ENCODE measurements around the gene SF3B1.
"Not testable (repeated sequence)": the region's sequence is repeated elsewhere in the genome, so short reads cannot be mapped to it uniquely, and the experiment has no call there.

The SF3B1 gene

DNA sequence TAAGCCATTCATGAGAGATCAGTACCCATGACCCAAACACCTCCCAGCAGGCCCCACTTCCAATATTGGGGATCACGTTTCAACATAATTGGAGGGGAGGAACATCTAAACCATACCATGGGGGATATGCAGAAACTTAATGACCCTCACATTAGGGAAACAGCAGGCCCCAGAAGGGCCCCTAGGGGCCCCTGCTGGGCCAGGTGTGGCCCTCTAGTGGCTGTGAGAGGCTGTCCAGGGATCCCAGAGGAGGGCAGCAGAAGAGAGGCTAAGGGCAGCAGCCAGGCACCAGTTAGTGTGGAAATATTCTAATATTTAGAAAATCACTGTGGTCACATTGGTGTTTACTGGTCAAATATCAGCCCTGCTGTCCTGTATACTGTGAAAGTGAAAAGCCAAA, 75.0 kb downstream of the SF3B1 start:
- Mint-ChIP-seq H3K36me3 (no peaks in the 10 kb centered on the region), H3K27me3 (no peaks in the 10 kb centered on the region), H3K4me3 (no peak overlapping the region), H3K4me1 (peaks cover 5% of the 10 kb centered on the region), H3K27ac (no peak overlapping the region), H3K9me3 (no peaks in the 10 kb centered on the region)
- peak; percentile 35 for ATAC-seq (ENCODE audit: low read depth)
- DNase-seq (ENCODE audit: low spot score in 2 of 2): no peak

DNA sequence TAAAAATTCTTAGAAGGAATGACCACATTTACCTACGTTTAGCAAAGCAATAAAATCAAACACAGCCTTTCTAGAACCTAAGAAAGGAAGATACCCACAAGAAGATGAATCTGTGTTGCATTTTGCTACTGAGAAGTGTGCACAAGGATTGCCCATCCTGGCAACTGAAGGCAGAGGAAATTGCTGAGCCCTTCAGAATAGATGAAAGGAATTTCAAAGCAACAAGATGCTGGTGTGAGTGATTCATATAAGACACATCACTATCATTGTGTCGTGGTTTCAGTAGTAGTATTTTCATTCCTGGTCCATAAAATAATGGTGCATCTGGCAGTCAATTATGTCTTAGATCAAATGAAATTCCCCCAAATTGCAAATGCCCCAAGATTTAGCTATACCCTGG, 75.9 kb downstream of the SF3B1 start:
- H3K9me3 Mint-ChIP-seq: no peaks in the 10 kb centered on the region
- H3K36me3 Mint-ChIP-seq: no peaks in the 10 kb centered on the region
- H3K4me1 Mint-ChIP-seq: peaks cover 5% of the 10 kb centered on the region
- no peak overlapping the region for H3K4me3 Mint-ChIP-seq
- no peaks in the 10 kb centered on the region for H3K27me3 Mint-ChIP-seq
- H3K27ac Mint-ChIP-seq: no peak overlapping the region
- DNase-seq (ENCODE audit: low spot score in 2 of 2) (no peak), ATAC-seq (ENCODE audit: low read depth) (no peak)

DNA sequence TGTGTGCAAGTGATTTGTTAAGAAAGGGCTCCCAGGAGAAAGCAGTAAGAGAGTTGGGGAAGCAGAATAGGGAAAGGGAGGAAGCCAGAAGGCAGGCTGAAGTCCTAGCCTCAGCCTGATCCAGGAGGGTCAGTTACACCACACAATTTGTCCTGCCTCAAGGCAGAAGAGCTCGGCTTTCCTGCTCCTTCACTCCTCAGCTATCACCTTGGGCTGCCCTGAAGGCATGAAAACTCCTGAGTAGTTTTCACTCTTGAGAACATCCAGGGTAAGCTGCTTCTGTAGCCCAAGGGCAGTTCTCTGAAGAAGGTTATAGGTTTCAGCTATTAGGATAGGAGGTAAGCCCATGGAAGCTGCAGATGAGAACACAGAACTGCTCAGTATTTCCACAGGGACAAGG, 76.8 kb downstream of the SF3B1 start:
- Mint-ChIP-seq H3K9me3 (no peaks in the 10 kb centered on the region), H3K36me3 (no peaks in the 10 kb centered on the region), H3K4me3 (no peak overlapping the region), H3K27me3 (no peaks in the 10 kb centered on the region), H3K27ac (no peak overlapping the region), H3K4me1 (peaks cover 5% of the 10 kb centered on the region)
- ATAC-seq (ENCODE audit: low read depth): no peak
- DNase-seq (ENCODE audit: low spot score in 2 of 2): no peak

DNA sequence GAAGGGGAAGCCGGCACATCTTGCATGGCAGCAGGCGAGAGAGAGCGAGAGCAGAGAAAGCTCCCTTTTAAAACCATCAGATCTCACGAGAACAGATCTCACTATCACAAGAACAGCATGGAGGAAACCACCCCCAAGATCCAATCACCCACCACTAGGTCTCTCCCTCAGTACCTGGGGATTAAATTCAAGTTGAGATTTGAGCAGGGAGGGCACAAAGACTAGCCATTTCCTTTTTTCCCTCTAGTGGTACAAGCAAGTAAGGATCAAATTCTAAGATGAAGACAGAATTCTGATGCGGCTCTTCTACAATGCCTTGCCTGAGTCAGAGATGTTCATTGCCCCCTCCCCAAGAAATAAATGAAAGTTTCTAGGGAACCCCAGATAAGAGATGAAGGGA, 78.7 kb downstream of the SF3B1 start:
- DNase-seq (ENCODE audit: low spot score in 2 of 2): peak in 1 of 2 donors; percentile 4
- peak overlapping the region; percentile 46 for H3K4me3 Mint-ChIP-seq
- peak overlapping the region; percentile 80 for H3K27ac Mint-ChIP-seq
- peaks cover 5% of the 10 kb centered on the region for H3K4me1 Mint-ChIP-seq
- H3K27me3 Mint-ChIP-seq: no peaks in the 10 kb centered on the region
- ATAC-seq (ENCODE audit: low read depth): peak; percentile 79
- no peaks in the 10 kb centered on the region for H3K36me3 Mint-ChIP-seq
- no peaks in the 10 kb centered on the region for H3K9me3 Mint-ChIP-seq

- H3K9me3 Mint-ChIP-seq: no peaks in the 10 kb centered on the region
- H3K4me3 Mint-ChIP-seq: no peak overlapping the region
- H3K27me3 Mint-ChIP-seq: no peaks in the 10 kb centered on the region
- H3K36me3 Mint-ChIP-seq: peaks cover 2% of the 10 kb centered on the region
- ATAC-seq (ENCODE audit: low read depth) (no peak), DNase-seq (ENCODE audit: low spot score in 2 of 2) (no peak)
- peaks cover 5% of the 10 kb centered on the region for H3K4me1 Mint-ChIP-seq
- H3K27ac Mint-ChIP-seq: no peak overlapping the region
These were observed 80.7 kb downstream of the SF3B1 start for GRCh38 chr2:197354169-197354558.

DNA sequence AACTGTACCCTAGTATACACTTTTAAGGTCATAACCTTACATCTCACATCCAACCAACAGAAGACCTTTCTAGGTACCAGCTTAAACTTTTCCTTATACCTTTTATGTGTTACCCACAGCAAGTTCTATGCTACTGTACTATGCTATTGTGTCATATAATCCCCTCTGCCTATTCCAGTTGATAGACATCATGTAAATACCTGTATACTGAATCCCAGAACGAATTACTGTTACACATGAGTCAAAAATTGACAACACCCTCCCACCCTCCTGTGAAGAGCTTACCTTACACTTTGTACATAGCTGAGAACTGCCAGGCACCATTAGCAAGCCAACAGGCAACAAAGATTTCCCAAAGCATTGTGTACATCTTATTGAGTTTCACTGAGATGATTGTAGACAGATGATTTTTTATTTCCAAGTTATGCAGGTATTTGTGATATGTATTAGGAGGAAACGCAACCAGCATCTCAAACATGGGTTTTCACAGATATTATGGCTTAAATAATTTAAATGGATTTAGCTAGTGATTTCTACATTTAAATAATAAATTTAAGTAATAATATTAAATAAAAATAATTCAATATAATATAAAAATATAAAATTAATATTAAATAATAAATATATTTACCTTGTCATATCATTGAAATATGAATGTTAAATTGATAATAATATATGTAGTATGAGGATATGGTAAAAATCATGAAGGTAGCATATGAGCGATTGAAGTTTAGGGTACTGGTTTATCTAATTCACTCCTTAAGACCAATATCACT, 81.2 kb downstream of the SF3B1 start:
- no peak overlapping the region for H3K4me3 Mint-ChIP-seq
- ATAC-seq (ENCODE audit: low read depth): no peak

DNA sequence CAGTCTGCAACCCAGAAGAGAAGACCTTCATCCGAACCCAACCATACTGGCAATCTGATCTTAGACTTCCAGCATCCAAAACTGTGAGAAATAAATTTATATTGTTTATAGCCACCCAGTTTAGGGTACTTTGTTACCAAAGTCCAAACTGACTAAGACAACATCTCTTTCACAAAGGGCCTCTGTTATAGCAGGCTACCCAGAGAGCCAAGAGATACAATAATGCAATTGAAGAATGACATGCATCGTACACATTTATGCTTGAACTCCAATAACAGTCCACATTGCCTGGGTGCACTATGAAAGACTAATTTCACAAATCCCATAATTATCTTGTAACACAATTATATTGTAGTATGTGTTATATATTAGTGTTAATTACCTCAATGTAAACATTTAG, 85.1 kb downstream of the SF3B1 start:
- Mint-ChIP-seq H3K27me3 (no peaks in the 10 kb centered on the region), H3K9me3 (no peaks in the 10 kb centered on the region), H3K27ac (no peak overlapping the region), H3K36me3 (peaks cover 2% of the 10 kb centered on the region), H3K4me1 (peaks cover 5% of the 10 kb centered on the region), H3K4me3 (no peak overlapping the region)
- no peak for ATAC-seq (ENCODE audit: low read depth)
- no peak for DNase-seq (ENCODE audit: low spot score in 2 of 2)

More for the DNA sequence above, 81.2 kb downstream of the SF3B1 start:
- H3K27me3 Mint-ChIP-seq: no peaks in the 10 kb centered on the region
- H3K27ac Mint-ChIP-seq: no peak overlapping the region
- H3K4me1 Mint-ChIP-seq: peaks cover 10% of the 10 kb centered on the region
- peaks cover 2% of the 10 kb centered on the region for H3K36me3 Mint-ChIP-seq
- no peaks in the 10 kb centered on the region for H3K9me3 Mint-ChIP-seq
- no peak for DNase-seq (ENCODE audit: low spot score in 2 of 2)

- Mint-ChIP-seq H3K27me3 (no peaks in the 10 kb centered on the region), H3K27ac (no peak overlapping the region)
These were observed 86.0 kb downstream of the SF3B1 start for GRCh38 chr2:197348721-197349360.

DNA sequence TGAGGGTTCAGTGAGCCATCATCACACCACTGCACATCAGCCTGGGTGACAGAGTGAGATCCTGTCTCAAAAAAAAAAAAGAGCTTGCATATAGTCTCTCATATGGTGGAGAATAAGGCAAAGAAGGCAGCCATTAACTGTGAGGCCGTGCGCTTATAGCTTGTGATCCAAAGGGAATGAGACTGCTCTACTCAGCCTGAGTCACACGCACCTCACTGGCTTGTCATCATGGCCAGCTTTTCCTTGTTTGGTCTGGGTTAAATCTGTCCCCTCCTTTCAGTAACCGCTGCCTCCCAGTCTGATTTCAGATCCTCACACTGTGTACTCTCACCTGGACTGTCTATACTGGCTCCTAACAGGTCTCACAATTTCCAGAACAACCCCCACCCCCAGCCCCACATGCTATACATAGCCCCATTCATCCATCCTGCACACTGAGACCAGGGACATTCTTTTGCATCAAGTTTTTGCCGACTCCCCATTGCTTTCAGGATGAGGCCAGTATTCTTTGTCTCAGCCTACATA, 88.9 kb downstream of the SF3B1 start:
- no peak for ATAC-seq (ENCODE audit: low read depth)
- no peaks in the 10 kb centered on the region for H3K27me3 Mint-ChIP-seq
- H3K27ac Mint-ChIP-seq: no peak overlapping the region
- DNase-seq (ENCODE audit: low spot score in 2 of 2): no peak
- H3K4me3 Mint-ChIP-seq: no peak overlapping the region
- H3K4me1 Mint-ChIP-seq: peaks cover 5% of the 10 kb centered on the region
- no peaks in the 10 kb centered on the region for H3K9me3 Mint-ChIP-seq
- peaks cover 2% of the 10 kb centered on the region for H3K36me3 Mint-ChIP-seq

More at GRCh38 chr2:197348721-197349360, 86.0 kb downstream of the SF3B1 start:
- H3K9me3 Mint-ChIP-seq: no peaks in the 10 kb centered on the region
- peaks cover 5% of the 10 kb centered on the region for H3K4me1 Mint-ChIP-seq
- DNase-seq (ENCODE audit: low spot score in 2 of 2) (no peak), ATAC-seq (ENCODE audit: low read depth) (no peak)
- H3K36me3 Mint-ChIP-seq: peaks cover 2% of the 10 kb centered on the region
- no peak overlapping the region for H3K4me3 Mint-ChIP-seq

DNA sequence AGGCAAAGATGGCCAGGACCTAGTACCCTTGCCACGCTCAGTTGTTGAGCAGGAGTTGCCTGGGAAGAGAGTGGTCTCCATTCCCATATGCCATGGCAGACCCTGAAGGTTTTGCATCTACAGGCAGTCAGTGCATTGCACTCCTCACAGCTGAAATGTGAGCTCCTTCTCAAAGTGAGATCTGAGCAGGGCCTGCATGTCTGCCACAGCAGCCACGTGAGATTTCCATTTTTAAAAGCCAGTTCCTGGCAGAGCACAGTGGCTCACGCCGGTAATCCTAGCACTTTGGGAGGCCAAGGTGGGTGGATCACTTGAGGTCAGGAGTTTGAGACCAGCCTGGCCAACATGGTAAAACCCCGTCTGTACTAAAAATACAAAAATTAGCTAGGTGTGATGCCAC, 90.9 kb downstream of the SF3B1 start:
- H3K27ac Mint-ChIP-seq; H3K9me3 Mint-ChIP-seq; H3K36me3 Mint-ChIP-seq; H3K4me1 Mint-ChIP-seq; H3K4me3 Mint-ChIP-seq; DNase-seq (ENCODE audit: low spot score in 2 of 2); ATAC-seq (ENCODE audit: low read depth); H3K27me3 Mint-ChIP-seq: not testable (repeated sequence)

- Mint-ChIP-seq H3K27ac (no peak overlapping the region), H3K36me3 (no peaks in the 10 kb centered on the region), H3K27me3 (peaks cover 3% of the 10 kb centered on the region), H3K4me1 (peaks cover 3% of the 10 kb centered on the region), H3K9me3 (no peaks in the 10 kb centered on the region), H3K4me3 (no peak overlapping the region)
- ATAC-seq (ENCODE audit: low read depth) (no peak), DNase-seq (ENCODE audit: low spot score in 2 of 2) (no peak)
These were observed 94.2 kb downstream of the SF3B1 start for GRCh38 chr2:197340591-197340990.
